Measurements from ENCODE around the gene COL4A2.

COL4A2 gene

GRCh38 chr13:110411688-110412059 is 104.6 kb downstream of the COL4A2 start:
- H3K4me3 ChIP-seq (ENCODE audit: low read depth, low read length): no peak overlapping the region
- no peak for DNase-seq
- no peak overlapping the region for H3K27ac ChIP-seq
- no peaks in the 10 kb centered on the region for H3K36me3 ChIP-seq
- H3K9me3 ChIP-seq (ENCODE audit: severe bottlenecking): no peaks in the 10 kb centered on the region
- H3K27me3 ChIP-seq (ENCODE audit: insufficient read depth, low read depth, severe bottlenecking): no peaks in the 10 kb centered on the region
- TF ChIP-seq CTCF (IDR thresholded peaks at IDR 0.05; ENCODE audit: low read depth, low read length): no peak

GRCh38 chr13:110412132-110412914 is 105.2 kb downstream of the COL4A2 start:
- Histone ChIP-seq H3K9me3 (ENCODE audit: severe bottlenecking) (no peaks in the 10 kb centered on the region), H3K27me3 (ENCODE audit: insufficient read depth, low read depth, severe bottlenecking) (no peaks in the 10 kb centered on the region), H3K4me3 (ENCODE audit: low read depth, low read length) (no peak overlapping the region), H3K36me3 (no peaks in the 10 kb centered on the region), H3K27ac (no peak overlapping the region)
- DNase-seq: peak; percentile 73
- TF ChIP-seq CTCF (IDR thresholded peaks at IDR 0.05; ENCODE audit: low read depth, low read length): peak; percentile 99

- Histone ChIP-seq H3K36me3 (no peaks in the 10 kb centered on the region), H3K9me3 (ENCODE audit: severe bottlenecking) (no peaks in the 10 kb centered on the region), H3K4me3 (ENCODE audit: low read depth, low read length) (no peak overlapping the region), H3K27me3 (ENCODE audit: insufficient read depth, low read depth, severe bottlenecking) (no peaks in the 10 kb centered on the region), H3K27ac (no peak overlapping the region)
- DNase-seq: no peak
- TF ChIP-seq CTCF (IDR thresholded peaks at IDR 0.05; ENCODE audit: low read depth, low read length): no peak
Measured at GRCh38 chr13:110413016-110413675, 106.1 kb downstream of the COL4A2 start.

GRCh38 chr13:110413676-110414040 is 106.6 kb downstream of the COL4A2 start:
- Histone ChIP-seq H3K9me3 (ENCODE audit: severe bottlenecking) (no peaks in the 10 kb centered on the region), H3K27ac (no peak overlapping the region), H3K4me3 (ENCODE audit: low read depth, low read length) (no peak overlapping the region), H3K36me3 (no peaks in the 10 kb centered on the region), H3K27me3 (ENCODE audit: insufficient read depth, low read depth, severe bottlenecking) (no peaks in the 10 kb centered on the region)
- DNase-seq: no peak
- no peak for TF ChIP-seq CTCF (IDR thresholded peaks at IDR 0.05; ENCODE audit: low read depth, low read length)

- H3K4me3 ChIP-seq (ENCODE audit: low read depth, low read length): no peak overlapping the region
- no peaks in the 10 kb centered on the region for H3K36me3 ChIP-seq
- no peak for DNase-seq
- H3K27ac ChIP-seq: no peak overlapping the region
- no peak for TF ChIP-seq CTCF (IDR thresholded peaks at IDR 0.05; ENCODE audit: low read depth, low read length)
- no peaks in the 10 kb centered on the region for H3K9me3 ChIP-seq (ENCODE audit: severe bottlenecking)
- no peaks in the 10 kb centered on the region for H3K27me3 ChIP-seq (ENCODE audit: insufficient read depth, low read depth, severe bottlenecking)
Measured at GRCh38 chr13:110414283-110414682, 107.2 kb downstream of the COL4A2 start.

Measured in WERI-Rb-1 (cell line).